NCI-H1436 treated with DMSO at 0.1 percent for 48 hours (cell line): Measurements from ENCODE around the gene RPL31.

Experiments
- DNase-seq: peaks from one replicate; lab custom pipeline; 2025; lab: John Stamatoyannopoulos, UW

Gene RPL31

DNA sequence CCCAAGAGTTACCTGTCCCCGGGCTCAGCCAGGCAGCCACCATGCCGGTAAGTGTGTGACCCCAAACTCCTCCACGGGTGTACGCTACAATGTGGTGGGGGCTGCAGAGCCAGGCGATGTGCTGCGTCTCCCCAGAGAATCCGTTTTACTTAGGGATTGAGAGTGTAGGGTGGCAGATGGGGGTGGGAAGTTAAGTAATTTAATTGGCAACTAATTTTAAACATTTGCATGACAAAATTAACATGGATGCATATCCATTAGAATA, 26.6 kb upstream of the RPL31 start:
- no peak for DNase-seq

DNA sequence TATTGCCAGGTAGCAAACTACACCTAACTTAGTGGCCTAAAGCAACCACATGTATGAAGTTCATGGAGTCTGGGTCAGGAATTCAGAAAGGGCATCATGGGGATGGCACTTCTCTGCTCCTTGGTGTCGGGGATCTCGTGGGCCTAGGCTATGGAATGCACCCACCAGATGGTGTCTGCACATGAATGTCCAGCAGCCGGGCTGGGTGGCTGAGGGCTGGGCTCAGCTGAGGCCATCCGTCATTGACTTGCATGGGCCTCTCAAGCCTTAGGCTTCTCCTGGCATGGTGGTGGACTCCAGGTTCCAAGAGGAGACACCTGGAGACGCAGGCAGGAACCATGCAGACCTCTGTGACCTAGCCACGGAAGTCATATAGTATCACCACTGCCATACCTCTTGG, 26.0 kb upstream of the RPL31 start:
- DNase-seq: no peak

DNA sequence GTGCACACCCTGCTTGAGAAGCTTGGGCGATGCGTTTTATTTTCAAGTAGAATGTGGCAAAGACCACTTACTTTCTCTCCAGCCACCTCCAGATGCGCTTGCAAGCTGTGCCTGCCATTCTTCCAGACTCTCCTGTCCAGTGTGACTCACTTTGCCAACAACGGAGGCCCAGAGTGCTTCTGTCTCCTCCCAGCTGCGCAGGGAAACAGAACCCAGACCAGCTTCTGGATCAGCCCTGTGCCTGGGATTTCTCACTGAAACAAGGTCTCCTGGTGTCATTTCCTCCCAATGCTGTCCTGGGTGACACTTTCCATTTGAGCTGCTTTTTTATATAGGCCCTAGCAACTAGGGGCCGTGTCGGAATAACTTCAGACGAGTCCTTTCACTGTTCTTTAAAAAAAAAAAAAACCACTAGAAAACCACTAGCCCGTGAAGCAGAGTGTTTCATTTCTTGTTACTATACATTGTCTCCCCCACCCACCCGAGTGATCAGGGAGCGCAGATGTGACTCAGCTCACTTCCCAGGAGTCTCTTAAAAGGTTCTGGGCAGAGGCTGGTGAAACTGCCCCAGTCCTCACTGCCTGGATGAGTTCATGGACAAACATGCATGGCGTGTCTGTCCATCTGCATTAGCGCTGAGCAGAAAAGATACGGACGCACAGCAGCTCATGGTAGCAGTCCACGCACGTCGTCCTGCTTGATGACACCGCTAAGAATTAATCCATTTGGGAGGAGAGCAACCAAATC, 25.3 kb upstream of the RPL31 start:
- DNase-seq: no peak

DNA sequence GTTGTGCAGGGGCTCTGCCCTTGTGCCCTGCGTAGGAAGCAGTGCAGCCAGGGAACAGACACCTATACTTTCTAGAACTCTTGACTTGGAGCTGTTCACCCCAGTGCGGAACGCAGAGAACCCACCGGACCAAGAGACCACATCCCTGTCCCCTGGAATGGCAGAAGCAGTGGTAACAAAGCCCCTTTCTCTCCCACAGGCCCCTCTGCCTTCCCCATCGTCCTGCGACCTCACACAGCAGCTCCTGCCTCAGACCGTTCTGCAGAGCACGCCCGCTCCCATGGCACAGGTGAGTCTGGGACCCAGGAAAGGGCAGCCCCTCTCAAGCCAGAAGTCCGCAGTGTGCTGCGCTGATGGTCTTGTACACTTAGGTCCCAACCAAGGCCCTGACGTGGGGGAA, 24.6 kb upstream of the RPL31 start:
- no peak for DNase-seq

DNA sequence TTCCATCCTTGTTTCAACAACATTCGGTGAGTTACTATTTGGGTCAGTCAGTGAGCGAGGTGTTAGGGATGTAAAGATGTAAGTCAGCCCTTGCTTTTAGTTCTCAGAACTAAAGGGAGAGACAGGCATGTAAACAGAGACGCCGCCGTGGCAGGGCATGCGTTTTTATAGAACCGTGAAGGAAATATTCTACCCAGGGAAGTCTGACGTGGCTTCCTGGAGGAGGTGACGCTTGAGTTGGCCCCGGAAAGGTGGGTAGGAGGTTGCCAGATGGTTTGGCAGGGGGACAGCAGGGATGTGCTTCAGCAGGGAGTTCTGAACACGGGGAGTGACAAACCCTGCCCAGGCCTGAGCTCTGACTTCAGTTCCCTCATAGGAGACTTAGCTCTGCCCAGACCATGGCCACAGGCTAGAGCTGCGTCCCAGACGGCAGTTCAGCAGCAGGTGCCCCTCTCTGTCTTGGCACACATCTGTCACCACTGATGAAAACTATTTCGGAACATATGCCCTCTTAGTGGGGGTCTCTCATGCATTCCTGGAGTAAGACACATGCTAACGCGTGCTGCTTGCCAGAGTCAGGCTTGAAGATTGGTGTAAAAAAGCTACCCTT, 23.4 kb upstream of the RPL31 start:
- DNase-seq: no peak

DNA sequence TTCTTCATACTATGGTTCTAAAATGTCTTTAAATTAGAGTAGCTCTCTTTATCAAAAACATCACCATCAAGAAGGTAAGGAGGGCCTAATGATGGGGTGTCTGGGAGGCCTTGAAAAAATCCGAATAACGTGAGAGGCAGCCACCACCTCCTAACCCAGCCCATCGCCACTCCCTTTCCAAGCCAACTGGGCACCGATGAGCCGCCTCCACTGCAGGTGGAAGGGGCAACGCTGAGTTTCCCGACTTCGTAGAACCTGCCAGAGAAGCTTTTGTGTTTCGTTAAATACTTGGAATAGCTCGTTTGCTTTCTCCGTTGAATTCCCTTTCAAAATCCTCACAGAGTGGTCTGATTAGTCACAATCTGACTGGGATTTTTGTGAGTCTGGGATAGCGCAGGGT, 22.0 kb upstream of the RPL31 start:
- DNase-seq: no peak

DNA sequence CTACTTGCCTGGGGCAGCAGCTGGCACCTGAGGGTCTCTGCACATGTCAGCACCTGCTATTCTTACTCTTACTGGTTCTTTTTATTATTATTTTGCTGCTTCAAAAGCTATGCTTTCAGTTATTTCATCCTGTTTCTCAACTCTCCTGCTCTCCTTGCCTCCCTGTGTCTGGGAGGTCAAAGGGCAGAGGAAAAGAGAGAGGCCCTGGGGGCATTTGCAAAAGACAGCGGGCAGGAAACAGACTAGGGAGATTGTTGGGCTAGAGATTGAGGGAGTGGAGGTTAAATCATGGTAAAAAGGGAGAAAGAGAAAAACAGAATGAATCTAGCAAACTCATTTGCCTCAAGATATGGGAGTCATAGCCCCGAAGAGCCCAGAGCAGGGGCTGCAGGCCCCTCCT, 21.1 kb upstream of the RPL31 start:
- no peak for DNase-seq

DNA sequence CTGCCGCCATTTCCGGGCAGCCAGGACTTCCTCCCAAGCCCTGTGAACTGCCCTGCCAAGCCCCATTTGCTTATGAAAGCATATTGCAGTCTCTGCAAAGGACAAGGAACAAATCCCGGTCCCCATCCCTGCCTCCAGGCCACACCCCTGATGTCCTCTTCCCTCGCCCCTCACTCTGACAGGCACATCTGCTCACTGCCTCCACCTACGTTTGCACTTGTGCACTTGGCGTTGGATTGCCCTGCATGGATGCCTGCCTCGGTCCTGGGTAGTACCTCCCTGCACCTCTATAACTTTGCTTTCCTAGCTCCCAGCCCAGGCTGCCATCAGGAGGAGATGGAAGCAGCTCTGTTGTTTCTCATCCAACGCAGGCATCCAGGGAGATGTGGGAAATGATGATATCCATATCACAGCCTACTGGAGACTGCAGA, 19.6 kb upstream of the RPL31 start:
- DNase-seq: no peak

DNA sequence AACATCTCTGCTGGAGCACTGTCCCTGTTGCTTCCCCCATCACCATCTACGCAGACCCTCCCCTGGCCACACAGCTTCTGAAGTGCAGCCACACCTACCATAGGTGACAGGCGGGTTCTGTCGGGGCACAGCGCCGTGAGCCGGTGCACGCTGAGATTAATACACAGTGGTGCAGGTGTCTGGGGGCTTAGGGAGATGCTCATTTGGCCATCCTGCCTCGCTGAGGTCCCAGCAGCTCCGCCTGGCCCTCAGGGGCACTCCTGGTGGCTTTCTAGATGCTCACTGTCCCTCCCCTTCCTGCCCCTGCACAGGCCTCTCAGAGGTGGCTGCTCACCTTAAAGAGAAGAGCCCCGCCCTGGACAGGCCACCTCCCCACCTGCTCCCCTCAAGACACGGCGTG, 18.9 kb upstream of the RPL31 start:
- no peak for DNase-seq

DNA sequence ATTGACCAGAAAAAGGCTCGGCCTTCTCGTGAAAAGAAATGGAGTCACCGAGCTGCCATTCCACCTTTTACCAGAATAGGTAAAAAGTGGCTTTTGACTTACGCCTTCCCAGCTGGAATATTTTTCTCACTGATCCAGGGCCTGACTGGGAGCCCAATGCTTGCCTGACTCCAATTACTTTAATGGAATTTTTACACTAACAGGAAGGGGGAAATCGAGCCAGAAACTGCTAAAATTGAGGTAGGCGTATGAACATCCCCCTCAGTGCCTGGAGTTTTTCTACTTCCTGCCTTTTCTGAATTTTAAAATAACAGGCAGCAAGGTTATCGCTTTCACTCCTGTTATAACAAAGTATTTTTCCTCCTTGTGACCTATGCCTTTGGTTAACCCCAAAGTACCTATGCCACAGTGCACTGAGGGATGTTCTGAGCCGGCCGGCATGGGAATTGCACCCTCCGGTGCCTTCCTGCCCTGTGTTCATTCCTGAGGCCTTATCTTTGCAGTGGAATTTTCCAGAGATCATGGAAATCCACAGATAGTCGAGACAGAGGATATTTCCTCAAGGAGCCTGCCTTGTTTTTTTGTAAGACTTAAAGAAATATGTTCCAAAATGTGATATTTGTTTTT, 18.3 kb upstream of the RPL31 start:
- no peak for DNase-seq

DNA sequence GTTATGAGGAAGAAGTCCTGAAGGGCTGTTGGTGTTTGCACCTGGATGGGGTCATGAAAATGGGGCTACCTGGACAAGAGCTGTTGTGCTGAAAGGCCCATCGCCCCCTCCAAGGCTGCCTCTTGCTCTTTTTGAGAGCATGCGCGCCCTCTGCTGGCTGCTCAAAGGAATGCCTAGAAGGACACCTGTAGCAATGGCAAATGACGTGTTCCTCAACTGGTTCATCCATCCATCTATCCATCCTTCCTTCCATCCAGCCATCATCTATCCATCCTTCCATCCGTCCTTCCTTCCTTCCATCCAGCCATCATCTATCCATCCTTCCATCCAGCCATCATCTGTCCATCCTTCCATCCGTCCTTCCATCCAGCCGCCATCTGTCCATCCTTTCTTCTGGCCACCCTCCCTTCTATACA, 17.2 kb upstream of the RPL31 start:
- no peak for DNase-seq

DNA sequence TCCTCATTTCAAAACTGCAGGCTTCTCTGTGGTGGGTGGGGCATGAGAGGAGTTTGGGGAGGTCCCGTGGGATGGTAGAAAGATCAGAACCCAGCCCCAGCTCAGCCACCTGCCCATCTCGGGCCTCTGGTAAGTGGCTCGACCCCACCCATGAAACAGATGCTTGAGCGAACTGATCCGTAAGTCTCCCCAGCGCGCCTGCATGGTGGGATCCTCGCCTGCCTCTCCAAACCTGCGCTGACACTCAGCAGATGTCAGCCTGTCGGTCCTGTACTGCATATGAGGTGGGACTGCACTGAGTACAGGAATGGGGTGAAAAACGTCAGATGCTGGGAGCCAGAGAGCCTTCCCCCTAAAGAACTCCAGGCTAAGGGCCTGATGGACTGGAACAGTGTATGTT, 15.9 kb upstream of the RPL31 start:
- no peak for DNase-seq

DNA sequence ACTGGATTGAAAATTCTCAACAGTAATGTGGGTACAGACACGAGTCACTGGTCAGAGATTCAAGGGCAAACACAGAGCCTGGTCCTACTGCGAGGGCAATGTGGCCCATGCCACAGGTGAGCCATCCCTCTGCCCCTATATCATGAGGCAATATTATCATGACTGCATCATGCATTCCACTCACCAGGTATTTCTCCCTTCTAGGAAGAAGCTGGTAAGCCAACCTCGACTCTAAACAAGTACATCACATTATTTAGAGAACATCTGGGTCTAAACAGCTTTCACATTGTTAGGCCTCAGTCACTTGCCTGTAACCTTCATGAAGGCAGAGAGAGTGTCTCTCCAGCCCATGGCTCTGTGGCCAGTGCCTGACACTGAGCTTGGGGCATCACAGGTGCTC, 14.6 kb upstream of the RPL31 start:
- no peak for DNase-seq

DNA sequence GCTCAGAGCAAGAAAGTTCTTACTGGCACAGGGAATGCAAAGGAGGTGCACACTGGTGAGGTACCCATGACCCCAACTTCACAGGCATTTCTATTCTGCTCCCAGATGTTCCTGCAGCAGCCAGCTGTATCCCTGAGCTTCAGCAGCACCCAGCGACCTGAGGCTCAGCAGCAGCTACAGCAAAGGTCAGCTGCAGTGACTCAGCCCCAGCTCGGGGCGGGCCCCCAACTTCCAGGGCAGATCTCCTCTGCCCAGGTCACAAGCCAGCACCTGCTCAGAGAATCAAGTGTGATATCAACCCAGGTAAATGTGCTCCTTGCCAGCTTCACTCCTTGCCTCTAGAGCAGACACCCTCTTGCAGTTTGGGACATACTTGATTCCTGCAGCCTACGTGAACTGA, 14.1 kb upstream of the RPL31 start:
- DNase-seq: no peak

DNA sequence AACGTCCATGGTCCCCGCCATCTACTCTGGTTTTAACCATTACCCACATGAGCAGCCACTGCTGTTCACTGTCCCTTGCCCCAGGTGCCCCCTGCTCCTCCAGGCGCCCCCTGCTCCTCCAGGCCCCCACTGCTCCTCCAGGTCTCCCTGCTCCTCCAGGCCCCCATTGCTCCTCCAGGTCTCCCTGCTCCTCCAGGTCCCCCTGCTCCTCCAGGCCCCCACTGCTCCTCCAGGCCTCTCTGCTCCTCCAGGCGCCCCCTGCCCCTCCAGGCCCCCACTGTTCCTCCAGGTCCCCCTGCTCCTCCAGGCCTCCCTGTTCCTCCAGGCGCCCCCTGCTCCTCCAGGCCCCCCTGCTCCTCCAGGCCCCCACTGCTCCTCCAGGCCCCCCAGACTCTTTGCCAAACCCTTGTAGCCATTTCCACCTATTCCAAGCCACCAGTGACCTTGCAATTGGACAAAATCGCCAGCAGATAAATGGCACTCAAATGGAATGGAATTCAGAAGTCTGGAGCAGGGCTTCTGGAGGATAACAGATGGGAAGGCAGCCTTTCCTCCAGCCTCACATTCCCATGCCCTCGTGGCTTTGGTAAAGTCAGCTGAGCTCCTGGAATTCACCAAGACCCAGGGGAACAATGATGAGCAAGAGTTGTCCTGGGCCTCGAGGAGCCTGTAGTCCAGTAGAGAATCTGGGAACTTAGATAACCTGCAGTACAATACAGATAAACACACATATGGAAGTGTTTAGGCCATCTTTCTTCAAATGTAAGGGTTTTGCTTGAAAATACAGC, 13.3 kb upstream of the RPL31 start:
- no peak for DNase-seq

DNA sequence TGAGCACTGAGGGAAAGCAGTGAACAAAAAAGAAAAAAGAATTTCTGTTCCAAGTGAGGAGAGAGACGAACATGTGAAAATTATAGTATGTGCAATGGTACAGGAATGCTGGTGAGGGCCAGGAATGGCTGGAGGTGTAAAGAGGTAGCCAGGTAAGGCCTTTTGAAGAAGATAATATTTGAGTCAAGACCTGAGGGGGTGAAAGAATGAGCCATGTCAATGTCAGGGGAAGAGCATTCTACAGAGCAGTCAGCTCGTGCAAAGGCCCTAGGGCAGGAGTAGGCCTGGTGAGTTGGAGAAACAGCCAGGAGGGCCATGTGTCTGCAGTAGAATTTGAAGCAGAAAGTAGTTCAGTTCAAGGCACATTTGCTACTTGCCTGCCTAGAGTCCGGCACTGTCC, 12.4 kb upstream of the RPL31 start:
- no peak for DNase-seq

DNA sequence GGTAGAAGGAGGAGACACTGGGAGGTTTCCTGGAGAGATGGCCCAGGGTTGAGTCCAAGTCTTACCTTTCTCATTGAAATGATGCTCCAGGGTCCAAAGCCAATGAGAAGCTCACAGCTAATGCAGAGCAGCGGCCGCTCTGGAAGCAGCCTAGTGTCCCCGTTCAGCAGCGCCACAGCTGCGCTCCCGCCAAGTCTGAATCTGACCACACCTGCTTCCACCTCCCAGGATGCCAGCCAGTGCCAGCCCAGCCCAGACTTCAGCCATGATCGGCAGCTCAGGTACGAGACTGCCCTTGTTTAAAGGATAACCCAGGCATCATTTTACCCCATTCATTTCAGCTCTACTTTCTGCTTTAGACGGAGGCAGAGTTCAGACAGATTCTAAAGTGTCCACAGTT, 11.9 kb upstream of the RPL31 start:
- DNase-seq: no peak

DNA sequence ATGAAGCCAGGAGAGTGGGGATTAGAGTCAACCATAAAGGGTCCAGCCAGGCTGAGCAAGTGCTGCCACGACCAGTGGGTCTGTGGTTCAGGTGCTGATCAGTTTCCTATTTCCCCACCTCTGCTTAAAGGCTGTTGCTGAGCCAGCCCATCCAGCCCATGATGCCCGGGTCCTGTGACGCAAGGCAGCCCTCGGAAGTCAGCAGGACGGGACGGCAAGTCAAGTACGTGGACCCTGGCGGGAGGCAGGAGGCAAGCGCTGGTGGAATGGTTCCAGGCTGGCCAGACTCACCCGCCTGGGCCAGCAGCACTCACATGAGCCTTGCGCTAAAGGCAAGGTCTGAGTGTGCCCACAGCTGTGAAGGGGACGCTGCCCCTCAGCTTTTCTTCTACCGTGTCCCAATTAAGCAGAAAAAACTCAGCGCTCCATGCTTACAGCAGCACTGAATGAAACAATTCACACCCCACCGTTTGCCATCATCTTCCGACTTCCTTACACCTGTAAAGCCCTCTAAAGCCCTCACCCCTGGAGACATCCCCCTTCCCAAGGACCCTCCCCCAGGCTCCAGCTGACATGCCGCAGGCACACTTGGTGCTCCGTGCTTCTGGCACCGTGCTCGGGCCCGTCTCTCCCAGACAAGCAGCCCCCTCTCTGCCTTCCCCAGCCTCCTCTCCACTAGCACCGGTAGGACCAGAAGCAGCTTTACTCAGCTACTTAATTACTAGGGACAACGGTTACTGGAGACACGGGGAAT, 11.3 kb upstream of the RPL31 start:
- DNase-seq: no peak

DNA sequence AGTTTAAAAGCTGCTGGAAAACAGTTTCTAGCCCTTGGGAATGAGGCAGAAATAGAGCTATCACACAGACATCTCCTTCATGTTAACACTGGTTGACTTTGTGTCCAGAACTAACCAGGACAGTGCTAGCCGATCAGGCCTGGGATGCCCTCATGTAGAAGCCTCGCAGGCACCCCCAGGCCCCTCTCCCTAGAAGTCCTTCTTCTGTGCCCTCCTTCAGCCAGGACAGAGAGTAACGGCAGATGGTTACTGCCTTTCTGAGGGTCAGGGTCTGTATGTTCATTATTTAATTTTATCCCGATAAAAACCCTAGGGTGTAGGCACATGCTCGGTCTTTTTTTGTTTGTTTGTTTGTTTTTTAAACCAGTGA, 10.7 kb upstream of the RPL31 start:
- DNase-seq: no peak

DNA sequence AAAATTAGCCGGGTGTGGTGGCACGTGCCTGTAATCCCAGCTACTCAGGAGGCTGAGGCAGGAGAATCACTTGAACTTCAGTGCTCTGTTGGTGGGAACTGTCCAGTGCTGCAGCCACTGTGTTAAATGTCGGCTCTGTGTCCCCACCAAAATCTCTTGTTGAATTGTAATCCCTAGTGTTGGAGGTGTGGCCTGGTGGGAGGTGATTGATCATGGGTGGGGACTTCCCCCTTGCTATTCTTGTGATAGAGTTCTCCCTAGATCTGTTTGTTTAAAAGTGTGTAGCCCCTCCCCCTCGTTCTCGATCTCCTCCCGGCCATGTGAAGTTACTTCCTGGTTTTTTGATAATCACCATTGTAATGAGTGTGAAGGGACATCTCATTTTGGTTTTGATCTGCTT, 9.8 kb upstream of the RPL31 start:
- no peak for DNase-seq

DNA sequence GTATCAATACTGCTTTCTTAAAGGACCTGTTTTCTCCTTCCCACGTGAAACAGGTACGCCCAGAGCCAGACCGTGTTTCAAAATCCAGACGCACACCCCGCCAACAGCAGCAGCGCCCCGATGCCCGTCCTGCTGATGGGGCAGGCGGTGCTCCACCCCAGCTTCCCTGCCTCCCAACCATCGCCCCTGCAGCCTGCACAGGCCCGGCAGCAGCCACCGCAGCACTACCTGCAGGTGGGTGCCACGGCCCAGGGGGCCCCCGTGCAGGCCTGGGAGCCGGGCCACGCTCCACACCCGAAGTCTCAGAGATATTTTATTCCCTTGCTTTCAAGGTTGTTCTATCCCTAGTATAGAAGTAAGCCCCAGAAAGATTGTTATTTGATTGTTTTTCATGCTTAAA, 8.8 kb upstream of the RPL31 start:
- no peak for DNase-seq

DNA sequence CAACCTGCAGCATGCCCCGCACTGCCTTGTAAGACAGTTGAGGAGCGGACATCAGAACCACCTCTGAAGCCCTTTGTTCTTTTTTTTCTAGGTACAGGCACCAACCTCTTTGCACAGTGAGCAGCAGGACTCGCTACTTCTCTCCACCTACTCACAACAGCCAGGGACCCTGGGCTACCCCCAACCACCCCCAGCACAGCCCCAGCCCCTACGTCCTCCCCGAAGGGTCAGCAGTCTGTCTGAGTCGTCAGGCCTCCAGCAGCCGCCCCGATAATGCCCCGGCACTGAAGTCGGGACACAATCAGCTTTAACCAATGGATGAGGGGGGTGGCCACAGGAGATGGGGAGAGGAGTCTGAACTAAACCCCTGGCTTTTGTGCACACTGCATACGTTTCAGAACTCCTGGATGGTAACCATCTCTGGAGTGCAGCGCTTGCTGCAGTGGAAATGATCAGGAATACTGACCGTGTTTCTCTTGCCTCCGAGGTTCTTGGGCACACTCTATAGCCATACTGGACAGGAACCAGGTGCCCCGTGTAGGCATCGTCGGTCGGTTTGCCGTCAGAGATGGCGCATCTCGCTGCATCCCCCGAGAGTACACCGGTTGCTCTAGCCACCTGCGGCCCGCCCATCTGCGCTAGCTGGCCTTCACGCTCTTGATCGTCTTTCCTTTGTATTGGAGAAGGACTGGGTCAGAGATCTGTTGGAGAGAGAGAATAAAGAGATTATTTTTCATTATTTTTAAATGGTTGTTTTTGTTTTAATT, 6.6 kb upstream of the RPL31 start:
- no peak for DNase-seq
